ENCODE measurements around the gene MAGEA2B.
"Not testable (repeated sequence)": the region's sequence is repeated elsewhere in the genome, so short reads cannot be mapped to it uniquely, and the experiment has no call there.

The MAGEA2B gene

GRCh38 chrX:152713815-152714787, at the start of gene MAGEA2B:
MAGEA2B (plus strand) TSS chrX:152714628; CDS start chrX:152717107, 2,479 bp downstream.
- not testable (repeated sequence) for DNase-seq (ENCODE audit: low spot score)

GRCh38 chrX:152674135-152674534, 40.3 kb upstream of the MAGEA2B start:
- DNase-seq (ENCODE audit: low spot score), result no peak

- DNase-seq (ENCODE audit: low spot score), result not testable (repeated sequence)
Observed at GRCh38 chrX:152674652-152675051, 39.8 kb upstream of the MAGEA2B start.

DNA sequence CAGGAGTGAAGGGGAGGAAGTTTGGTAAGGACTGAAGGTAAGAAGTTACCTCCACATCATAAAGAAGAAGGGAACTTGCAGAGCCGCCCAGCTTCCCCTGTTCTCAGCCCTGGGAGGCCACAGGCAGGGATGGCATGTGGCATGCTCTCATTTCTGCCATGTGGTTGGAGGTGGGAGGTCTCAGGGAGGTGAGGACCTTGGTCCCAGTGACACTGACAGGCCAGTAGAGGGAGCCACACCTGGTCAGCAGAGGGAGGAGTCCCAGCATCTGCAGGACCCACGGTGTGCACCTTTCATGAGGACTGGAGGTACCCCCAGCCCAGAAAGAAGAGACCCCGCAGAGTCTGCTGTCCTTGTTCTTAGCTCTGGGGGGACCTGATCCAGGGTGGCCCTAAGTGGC, 33.4 kb upstream of the MAGEA2B start:
- not testable (repeated sequence) for DNase-seq (ENCODE audit: low spot score)

DNA sequence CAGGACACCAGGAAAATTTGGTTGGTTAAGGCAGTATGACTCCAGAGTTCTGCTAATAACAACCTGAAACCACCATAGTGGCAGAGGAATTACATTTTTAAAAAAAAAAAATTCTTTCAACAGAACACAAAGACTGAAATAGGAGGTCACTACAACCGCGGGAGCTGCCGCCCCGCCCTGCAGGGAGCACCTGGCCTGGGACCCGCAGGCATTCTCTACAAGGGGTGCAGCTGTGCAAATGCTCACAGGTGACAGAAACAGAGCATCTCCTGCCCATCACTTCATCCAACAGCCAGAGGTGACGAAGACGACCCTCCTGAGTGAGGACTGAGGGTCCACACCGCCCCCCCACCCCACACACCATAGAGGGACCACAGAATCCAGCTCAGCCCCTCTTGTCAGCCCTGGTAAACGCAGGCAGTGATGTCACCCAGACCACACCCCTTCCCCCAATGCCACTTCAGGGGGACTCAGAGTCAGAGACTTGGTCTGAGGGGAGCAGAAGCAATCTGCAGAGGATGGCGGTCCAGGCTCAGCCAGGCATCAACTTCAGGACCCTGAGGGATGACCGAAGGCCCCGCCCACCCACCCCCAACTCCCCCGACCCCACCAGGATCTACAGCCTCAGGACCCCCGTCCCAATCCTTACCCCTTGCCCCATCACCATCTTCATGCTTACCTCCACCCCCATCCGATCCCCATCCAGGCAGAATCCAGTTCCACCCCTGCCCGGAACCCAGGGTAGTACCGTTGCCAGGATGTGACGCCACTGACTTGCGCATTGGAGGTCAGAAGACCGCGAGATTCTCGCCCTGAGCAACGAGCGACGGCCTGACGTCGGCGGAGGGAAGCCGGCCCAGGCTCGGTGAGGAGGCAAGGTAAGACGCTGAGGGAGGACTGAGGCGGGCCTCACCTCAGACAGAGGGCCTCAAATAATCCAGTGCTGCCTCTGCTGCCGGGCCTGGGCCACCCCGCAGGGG, 16.2 kb upstream of the MAGEA2B start, which contains the start of gene MAGEA3:
Gene MAGEA3 (plus strand): TSS at position 843 of the 980 bp plus-strand sequence. CDS start 2,039 bp downstream, outside the sequence.
- DNase-seq (ENCODE audit: low spot score), result not testable (repeated sequence)

- not testable (repeated sequence) for DNase-seq (ENCODE audit: low spot score)
Observed at GRCh38 chrX:152700390-152700789, 14.0 kb upstream of the MAGEA2B start.

DNA sequence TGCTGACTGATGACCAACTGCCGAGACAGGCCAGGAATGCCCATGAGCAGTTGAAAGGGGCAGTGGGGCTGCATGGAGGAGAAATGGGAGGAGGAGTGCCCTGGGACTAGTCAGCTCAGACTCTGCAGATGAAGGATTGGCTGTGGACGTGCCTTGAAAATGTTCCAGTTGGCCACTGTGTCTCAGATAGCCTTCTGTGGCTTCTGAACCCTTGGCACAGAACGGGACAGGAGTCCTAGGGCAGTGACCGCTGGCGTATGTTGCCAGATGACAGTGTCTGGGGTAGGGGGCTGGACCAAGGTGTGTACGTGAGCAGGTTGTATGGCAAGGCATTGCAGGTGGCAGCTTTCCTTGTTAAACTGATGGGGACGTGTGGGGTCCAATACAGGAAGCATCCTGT, 7.9 kb upstream of the MAGEA2B start:
- DNase-seq (ENCODE audit: low spot score), result not testable (repeated sequence)

- not testable (repeated sequence) for DNase-seq (ENCODE audit: low spot score)
Observed at GRCh38 chrX:152709173-152709572, 5.3 kb upstream of the MAGEA2B start, which contains the start of gene CSAG2. CSAG2 (minus strand) TSS chrX:152709273; CDS start chrX:152709112, 161 bp downstream.

DNA sequence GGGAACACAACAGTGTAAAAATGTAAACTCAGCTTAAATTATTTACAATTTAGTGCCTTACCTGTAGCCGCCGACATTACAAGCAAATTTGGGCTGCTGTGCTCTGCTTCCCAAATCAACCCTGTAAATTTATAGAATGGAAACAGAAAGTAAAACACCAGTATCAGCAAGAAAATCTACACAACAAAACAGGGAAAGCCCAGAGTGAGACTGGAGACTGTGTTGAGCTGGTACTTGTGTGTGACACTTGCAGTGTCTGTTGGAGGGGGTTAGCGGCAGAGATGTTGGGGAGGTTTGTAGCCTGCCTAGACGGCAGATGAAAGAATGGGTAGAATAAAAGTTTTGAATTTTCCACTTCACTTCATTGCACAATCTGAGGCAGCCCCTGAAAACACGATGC, 1.2 kb upstream of the MAGEA2B start:
- DNase-seq (ENCODE audit: low spot score), result not testable (repeated sequence)

DNA sequence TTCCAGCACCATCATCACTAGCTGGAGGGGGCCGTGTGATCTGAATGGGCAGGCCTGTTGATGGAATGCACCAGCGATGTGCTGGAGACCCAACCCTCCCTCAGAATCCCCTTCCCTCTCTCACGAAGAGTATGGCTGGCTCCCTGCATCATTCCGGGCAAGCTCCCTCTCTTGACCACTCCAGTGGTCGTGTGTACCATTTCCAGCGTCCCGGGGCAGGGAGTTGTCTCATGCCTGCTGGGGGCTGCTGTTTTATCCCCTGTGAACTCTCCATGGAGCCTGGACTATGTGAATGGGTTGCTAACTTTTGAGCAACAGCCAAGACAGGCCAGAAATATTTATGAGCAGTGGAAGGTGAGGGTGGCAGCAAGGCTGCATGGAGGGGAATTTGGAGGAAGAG, 11.0 kb downstream of the MAGEA2B start:
- DNase-seq (ENCODE audit: low spot score), result no peak

- DNase-seq (ENCODE audit: low spot score), result no peak
Observed at GRCh38 chrX:152733261-152733975, 19.0 kb downstream of the MAGEA2B start, which contains the start of the genes CSAG1 and MAGEA12. CSAG1 (minus strand) TSS chrX:152733721; CDS start chrX:152732460, 1,261 bp downstream. MAGEA12 (plus strand) TSS chrX:152733757; CDS start chrX:152736162, 2,405 bp downstream.

DNA sequence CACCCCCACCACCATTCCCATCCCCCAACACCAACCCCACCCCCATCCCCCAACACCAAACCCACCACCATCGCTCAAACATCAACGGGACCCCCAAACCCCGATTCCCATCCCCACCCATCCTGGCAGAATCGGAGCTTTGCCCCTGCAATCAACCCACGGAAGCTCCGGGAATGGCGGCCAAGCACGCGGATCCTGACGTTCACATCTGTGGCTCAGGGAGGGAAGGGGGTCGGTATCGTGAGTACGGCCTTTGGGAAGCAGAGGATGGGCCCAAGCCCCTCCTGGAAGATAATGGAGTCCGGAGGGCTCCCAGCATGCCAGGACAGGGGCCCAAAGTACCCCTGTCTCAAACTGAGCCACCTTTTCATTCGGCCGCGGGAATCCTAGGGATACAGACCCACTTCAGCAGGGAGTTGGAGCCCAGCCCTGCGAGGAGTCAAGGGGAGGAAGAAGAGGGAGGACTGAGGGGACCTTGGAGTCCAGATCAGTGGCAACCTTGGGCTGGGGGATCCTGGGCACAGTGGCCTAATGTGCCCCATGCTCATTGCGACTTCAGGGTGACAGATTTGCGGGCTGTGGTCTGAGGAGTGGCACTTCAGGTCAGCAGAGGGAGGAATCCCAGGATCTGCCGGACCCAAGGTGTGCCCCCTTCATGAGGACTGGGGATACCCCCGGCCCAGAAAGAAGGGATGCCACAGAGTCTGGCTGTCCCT, 19.9 kb downstream of the MAGEA2B start:
- DNase-seq (ENCODE audit: low spot score), result not testable (repeated sequence)

DNA sequence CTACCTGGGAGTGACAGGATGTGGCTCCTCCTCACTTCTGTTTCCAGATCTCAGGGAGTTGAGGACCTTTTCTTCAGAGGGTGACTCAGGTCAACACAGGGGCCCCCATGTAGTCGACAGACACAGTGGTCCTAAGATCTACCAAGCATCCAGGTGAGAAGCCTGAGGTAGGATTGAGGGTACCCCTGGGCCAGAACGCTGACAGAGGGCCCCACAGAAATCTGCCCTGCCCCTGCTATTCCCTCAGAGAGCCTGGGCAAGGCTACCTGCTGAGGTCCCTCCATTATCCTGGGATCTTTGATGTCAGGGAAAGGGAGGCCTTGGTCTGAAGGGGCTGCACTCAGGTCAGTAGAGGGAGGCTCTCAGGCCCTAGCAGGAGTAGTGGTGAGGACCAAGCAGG, 20.7 kb downstream of the MAGEA2B start:
- DNase-seq (ENCODE audit: low spot score), result no peak

DNA sequence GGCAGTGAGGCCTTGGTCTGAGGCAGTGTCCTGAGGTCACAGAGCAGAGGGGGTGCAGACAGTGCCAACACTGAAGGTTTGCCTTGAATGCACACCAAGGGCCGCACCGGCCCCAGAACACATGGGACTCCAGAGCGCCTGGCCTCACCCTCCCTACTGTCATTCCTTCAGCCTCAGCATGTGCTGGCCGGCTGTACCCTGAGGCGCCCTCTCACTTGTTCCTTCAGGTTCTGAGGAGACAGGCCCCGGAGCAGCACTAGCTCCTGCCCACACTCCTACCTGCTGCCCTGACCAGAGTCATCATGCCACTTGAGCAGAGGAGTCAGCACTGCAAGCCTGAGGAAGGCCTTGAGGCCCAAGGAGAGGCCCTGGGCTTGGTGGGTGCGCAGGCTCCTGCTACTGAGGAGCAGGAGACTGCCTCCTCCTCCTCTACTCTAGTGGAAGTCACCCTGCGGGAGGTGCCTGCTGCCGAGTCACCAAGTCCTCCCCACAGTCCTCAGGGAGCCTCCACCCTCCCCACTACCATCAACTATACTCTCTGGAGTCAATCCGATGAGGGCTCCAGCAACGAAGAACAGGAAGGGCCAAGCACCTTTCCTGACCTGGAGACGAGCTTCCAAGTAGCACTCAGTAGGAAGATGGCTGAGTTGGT, 21.6 kb downstream of the MAGEA2B start:
- DNase-seq (ENCODE audit: low spot score), result no peak

GRCh38 chrX:152736528-152736927, 22.1 kb downstream of the MAGEA2B start:
- not testable (repeated sequence) for DNase-seq (ENCODE audit: low spot score)

DNA sequence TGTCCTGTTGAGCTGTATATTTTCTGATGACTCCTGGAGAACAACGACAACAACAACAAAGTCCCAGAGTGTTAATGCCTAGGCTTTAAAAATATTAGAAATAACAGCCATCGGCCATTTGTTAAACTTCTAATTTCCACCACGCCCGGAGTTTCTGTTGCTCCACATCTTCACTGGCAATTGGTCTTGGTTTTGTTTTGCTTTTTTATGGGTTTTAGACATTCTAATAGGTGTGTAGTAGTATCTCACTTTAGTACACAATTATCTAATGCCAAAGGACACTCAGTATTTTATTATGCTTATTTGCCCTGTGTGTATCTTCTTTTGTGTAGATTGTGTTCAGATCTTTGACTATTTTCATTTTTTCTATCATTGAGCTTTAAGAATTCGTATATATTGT, 24.1 kb downstream of the MAGEA2B start:
- no peak for DNase-seq (ENCODE audit: low spot score)

GRCh38 chrX:152753686-152754650, 39.5 kb downstream of the MAGEA2B start, which contains the start of gene MAGEA2:
MAGEA2 (minus strand) TSS chrX:152753842; CDS start chrX:152751363, 2,479 bp downstream.
- not testable (repeated sequence) for DNase-seq (ENCODE audit: low spot score)

GRCh38 chrX:152754871-152755270, 40.4 kb downstream of the MAGEA2B start:
- not testable (repeated sequence) for DNase-seq (ENCODE audit: low spot score)

Data from left forelimb (tissue), 1 donor.